NCI-H1694 treated with DMSO at 0.1 percent for 48 hours (cell line): ENCODE data around the gene DNA2.

ENCODE experiments used
- DNase-seq: peaks from one replicate; lab custom pipeline; 2025; lab: John Stamatoyannopoulos, UW

Gene DNA2

DNA sequence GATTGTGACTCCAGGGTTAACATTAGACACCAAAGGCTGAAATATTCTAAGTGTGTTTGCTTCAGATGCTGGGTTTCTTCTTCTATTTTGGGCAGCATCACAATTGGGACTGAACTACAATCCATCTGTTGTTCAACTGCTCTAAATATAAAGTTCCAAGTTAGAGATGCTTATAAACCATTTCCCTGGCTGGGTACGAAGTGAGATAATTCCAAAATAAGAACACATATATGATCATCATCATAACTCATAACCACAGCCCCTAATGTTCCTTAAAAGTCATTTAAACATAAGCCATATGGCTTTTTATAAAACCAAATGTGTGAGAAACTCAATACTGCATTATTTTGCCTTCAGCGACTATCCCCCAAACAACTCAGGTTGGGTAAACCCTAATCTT is 28.8 kb downstream of the DNA2 start:
- DNase-seq = no peak

- no peak for DNase-seq
These were observed 30.9 kb downstream of the DNA2 start for GRCh38 chr10:68440898-68441297.

GRCh38 chr10:68435803-68436202 is 36.0 kb downstream of the DNA2 start:
- no peak for DNase-seq

DNA sequence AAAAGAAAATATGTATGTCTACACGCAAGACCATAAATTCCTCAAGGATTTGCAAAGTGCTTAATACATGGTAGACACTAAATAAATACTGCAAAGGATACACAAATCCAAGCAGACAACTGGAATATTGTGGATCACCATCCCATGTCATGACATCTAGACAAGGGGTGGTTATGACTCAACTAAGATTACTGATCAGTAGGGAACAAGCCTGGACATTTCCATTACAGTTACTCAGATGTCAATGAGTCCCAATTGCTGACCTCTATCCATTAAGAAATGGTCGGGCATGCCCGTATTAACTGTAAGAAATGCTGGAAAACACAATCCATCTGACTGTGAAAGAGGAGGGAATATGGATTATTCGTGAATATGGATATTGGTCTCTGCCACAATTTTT is 37.1 kb downstream of the DNA2 start:
- DNase-seq = no peak

GRCh38 chr10:68428396-68429104 is 43.2 kb downstream of the DNA2 start:
- DNase-seq = no peak

DNA sequence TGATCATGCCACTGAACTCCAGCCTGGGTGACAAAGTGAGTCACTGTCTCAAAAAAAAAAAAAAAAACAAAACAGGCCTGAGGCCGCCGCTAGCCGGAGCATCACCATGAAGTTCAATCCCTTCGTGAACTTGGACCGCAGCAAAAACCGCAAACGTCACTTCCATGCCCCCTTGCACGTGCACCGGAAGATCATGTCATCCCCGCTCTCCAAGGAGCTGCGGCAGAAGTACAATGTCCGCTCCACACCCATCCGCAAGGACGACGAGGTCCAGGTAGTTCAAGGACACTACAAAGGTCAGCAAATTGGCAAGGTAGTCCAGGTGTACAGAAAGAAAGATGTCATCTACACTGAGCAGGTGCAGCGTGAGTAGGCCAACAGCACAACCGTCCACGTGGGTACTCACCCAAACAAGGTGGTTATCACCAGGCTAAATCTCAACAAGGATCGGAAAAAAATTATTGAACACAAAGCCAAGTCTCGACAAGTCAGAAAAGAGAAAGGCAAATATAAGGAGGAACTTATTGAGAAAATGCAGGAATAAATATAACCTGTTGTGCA is 47.2 kb downstream of the DNA2 start:
- no peak for DNase-seq

- DNase-seq = no peak
These were observed 48.3 kb downstream of the DNA2 start for GRCh38 chr10:68423522-68423921.

DNA sequence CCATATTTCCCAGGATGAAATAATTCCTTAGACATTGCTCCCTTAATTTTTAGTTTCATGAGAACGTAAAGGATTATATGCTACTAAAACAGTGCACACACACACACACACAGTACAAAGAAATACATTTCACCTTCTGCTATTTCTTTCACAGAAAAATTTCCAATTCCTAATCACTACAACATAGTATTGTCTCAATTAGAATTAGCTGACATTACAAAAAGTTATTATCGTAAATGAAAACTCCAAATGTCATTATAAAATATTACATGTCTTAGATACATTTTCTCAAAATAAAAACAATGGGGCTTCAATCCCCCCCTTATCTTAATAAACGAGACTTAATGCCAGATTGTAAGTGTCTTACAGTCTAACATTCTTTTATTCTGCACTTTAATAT is 52.4 kb downstream of the DNA2 start:
- no peak for DNase-seq

GRCh38 chr10:68408898-68409518 is 62.8 kb downstream of the DNA2 start:
- no peak for DNase-seq

DNA sequence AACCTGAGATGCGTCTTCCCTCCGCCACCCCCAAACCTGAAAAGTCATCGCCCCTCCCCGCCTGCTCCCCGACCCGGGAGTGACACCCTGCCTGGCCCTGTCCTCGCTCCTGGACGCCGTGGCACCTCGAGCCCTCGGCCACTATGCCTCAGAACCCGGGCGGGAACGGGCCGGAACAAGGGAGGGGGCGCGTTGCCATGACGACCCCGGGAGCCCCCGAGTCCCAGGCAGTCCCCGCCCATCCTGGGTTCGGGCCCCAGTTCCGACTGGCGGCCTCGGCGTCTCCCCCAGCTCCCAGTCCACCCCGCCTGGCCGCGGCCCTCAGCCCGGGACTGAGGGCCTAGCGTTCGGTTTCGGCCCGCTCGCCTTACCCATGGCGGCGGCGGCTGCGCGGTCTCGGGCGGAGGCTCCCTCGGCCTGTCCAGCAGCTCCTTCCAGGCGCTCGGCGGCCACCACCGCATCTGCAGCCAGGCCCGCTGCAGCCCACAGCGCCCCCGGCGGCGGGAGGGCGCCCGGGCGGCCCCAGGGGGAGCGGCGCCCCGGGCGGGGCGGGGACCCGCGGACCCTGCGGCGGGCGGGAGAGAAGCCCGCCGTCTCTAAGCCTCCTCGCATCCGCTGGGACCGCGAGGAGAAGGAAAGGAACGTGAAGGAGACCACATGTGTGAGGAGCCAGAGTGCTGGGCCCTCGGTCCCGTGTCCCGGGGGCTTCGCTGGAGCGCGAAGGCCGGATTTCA is 64.8 kb downstream of the DNA2 start, which contains the start of gene RUFY2:
TSS of gene RUFY2 (minus strand) at position 463 of the 734 bp plus-strand sequence. CDS start at position 375, 88 bp downstream.
- peak; percentile 43 for DNase-seq

DNA sequence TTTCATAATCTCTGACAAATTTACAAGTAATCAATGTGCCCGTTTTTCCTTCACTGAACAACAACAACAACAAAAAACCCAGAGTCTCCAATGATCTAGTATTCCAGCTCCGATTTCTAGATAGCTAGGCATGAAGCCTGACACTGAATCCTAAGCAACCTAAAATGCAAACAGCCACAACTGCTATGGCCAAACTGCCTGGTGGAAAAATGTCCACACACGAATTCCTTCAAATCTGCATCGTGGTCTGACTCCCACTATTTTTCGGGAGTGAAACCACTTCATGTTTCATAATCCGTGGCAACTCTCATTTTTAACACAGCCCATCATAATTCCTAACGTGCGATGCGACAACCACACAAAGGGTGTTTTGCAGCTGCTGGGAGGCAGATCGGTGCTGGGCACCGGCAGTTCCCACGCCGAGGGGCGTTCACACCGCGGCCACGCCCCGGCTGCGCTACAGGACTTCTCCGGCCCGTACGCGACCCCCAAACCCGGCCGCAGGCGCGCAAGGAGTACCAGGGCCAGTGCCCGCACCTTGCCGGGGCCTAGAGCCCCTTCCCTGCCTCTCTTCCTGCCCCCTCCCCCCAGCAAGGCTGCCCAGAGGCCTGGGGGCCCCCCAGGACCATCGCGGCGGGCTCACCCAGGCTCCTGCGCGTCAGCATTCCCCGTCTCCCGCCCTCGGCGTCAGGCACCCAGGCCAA is 65.5 kb downstream of the DNA2 start:
- DNase-seq = peak; percentile 2

DNA sequence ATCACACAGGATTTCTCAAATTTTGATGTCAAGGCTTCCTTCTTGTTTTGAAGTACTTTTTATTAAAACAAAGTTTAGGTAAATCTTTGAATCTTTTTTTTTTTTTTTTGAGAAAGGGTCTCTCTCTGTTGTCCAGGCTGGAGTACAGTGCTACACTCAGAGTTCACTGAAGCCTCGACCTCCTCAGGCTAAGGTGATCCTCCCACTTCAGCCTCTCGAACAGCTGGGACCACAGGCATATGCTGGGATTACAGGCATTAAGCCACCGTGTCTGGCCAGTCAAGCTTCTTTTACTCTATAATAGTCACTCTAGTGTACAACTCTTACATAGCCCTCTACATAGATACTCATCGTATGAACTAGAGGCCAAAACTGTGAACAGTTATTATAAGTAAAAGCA is 68.1 kb downstream of the DNA2 start:
- DNase-seq = no peak

DNA sequence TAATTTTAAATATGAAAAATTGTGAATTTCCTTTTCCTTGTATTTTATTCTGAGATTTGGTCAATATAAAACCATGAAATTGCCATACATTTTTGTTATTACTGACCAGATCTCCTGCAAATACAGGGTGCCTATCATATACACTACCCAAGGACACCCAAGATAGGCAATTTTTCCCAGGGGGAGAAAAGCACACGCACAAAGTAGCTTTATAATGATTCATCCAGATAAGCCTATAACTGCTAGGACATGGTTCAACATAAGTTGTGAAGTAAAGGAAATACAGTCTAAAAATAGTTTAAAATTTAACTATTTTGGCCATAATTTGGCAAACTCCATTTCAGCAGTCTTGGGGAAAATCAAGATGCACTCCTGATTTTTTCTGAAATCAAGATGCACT is 69.5 kb downstream of the DNA2 start:
- no peak for DNase-seq

- no peak for DNase-seq
These were observed 74.8 kb downstream of the DNA2 start for GRCh38 chr10:68397005-68397404.

- DNase-seq = no peak
These were observed 86.0 kb downstream of the DNA2 start for GRCh38 chr10:68385740-68386139.

- DNase-seq = no peak
These were observed 100.2 kb downstream of the DNA2 start for GRCh38 chr10:68371604-68372003.

DNA sequence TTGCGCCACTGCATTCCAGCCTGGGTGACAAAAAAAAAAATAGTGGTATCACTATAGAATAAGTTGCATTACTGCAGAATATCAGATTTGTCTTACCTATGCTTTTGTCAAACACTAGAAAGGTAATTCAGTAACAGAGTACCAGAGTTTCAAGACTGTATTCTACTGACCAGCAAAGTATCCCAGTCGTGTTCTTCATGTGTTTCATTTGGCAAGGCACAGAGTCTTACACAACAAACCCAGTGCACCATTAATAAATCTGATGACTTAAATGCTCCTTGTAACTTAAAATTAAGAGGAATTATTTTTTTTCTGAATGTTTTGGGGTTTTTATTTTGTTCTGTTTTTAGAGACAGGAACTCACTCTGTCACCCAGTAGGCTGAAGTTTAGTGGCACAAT is 104.7 kb downstream of the DNA2 start:
- no peak for DNase-seq

DNA sequence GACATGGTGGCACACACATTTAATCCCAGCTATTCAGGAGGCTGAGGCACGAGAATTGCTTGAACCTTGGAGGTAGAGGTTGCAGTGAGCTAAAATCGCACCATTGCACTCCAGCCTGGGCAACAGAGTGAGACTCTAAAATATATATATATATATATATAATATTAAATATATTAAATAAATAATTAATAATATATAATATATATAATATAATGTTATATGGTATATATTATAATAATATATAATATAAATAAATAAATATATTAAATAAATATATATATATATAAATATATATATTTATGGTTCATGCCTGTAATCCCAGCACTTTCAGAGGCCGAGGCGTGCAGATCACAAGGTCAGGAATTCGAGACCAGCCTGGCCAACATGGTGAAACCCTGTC is 105.2 kb downstream of the DNA2 start:
- no peak for DNase-seq

- DNase-seq = no peak
These were observed 106.2 kb downstream of the DNA2 start for GRCh38 chr10:68365611-68366010.

- no peak for DNase-seq
These were observed 107.5 kb downstream of the DNA2 start for GRCh38 chr10:68364101-68364886.
